Hindlimb muscle (tissue), 1 donor: ENCODE measurements around the gene PTPRM. TPM values are rescaled to one million over a fixed set of nuclear protein-coding genes. Genes with fewer than 3 reads are reported as not detected.

Experiments
- DNase-seq: peaks from one replicate; pipeline ENCODE4 v3.0.0-alpha.2; 2013
- polyA plus RNA-seq: library from polyadenylated mRNA; unstranded; fragments of 120-200 nt; gene quantifications from one replicate; pipeline ENCODE4 v1.2.1, GENCODE V29; 2013; ENCODE audit not compliant: insufficient read length

PTPRM gene
- polyA plus RNA-seq, 1 donor, result 80.2 TPM

DNA sequence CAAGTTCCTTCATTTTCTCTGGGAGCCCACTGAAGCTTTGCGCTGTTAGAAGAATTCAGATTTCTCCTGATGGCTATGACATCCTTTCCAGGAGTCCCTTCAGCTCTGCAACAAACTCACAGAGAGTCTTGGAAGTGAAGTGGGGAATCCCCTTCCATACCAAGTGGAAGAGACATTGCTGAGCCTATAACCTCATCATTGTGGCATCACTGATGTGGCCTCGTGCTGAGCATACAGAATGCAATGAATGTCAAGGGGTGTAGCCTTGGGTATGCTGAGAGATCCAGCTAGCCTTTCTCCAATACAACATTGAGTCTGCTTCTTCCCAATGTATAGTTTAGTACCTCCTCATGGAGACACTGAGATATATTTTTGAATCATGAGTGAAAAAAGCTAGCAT, 731.1 kb downstream of the PTPRM start:
- DNase-seq, result no peak

DNA sequence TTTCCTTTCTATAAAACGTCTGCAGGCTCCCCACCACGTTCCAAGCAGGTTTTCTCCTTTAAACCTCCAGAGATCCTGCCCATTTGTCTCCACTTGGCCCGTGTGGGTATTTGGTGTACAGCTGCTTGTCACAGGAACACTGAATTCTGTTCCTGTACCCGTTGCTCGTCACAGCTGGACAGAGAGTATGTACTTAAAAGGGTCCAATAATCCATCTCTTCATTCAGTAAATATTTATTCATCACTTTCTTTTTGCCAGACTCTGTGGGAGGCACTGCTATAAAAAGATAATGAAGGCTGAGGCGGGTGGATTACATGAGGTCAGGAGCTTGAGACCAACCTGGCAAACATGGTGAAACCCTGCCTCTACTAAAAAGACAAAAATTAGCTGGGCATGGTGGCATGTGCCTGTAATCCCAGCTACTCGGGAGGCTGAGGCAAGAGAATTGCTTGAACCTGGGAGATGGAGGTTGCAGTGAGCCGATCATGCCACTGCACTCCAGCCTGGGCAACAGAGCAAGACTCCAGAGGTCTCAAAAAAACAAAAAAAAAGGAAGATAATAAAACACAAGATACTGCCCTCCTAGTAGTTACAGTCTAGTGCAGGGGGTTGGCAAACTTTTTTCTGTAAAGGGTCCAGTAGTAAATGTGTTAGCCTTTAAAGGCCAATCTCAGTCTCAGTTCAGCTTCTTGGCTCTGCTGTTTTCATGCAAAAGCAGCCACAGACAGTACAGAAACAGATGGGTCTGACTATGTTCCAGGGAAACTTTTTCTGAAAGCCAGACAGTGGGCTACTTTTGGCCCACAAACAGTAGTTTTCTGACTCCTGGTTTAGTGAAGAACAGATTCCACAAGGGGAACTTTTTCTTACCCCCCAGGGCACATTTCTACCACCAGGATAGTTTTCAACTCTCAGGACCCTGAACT, 732.2 kb downstream of the PTPRM start:
- DNase-seq, result no peak

GRCh38 chr18:8300751-8301410, 733.8 kb downstream of the PTPRM start:
- DNase-seq, result no peak

- no peak for DNase-seq
These were observed 734.5 kb downstream of the PTPRM start for GRCh38 chr18:8301427-8302172.

GRCh38 chr18:8303151-8303755, 736.1 kb downstream of the PTPRM start:
- DNase-seq, result no peak

DNA sequence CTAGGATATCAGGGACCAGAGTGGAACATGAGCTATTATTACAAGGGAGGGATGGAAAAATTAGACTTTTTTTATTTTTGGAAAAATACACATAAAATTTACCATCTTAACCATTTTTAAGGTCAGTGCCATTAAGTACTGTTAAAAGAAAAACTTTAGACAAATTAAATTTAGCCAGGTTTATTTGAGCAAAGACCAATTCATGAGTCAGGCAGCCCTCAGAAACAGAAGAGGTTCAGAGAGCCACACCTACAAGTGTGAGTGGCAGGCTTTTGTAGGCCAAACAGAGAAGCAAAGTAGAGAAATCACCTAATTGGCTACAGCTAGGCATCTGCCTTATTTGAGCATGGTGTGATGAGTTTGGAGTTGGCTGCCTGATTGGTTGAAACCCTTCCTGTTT, 740.8 kb downstream of the PTPRM start:
- DNase-seq, result no peak

DNA sequence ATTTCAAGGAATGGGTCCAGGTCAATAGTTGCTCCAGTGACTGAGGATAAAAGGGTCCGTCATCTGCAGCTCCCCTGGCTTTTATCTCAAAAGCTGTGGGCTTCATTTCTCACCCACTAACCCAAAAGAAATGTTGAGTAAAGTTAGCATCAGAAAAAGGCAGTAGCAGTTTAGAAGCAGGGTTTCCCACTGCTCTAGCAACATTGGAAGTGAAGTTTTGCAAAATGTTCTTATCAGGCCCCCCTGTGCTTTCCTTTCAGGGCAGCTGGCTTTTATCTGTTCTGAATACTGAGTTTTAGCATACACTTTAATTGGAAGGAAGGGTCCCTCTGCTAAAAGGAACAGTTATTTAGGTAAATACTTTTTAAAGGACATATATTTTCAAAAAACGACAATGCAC, 745.9 kb downstream of the PTPRM start:
- DNase-seq, result no peak

- DNase-seq, result no peak
These were observed 747.0 kb downstream of the PTPRM start for GRCh38 chr18:8314124-8314523.

GRCh38 chr18:8319798-8320489, 752.8 kb downstream of the PTPRM start:
- DNase-seq, result no peak

DNA sequence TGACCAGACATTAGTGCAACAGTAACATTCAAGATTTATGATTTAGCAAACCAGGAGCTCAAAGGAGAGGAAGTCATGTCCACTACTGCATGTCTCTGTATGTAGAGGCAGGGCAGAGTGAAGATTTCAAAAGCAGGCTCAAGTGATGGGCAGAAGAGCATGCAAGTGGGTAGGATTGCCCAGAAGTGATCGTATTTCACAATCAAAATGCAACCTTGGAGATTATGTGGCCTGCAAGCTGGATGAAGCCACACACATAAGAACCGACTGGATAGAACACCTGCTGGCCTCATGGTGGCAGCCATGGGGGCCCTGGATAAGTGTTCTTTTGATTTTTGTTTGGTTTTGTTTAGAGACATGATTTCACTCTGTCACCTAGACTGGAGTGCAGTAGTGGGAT, 755.4 kb downstream of the PTPRM start:
- no peak for DNase-seq

DNA sequence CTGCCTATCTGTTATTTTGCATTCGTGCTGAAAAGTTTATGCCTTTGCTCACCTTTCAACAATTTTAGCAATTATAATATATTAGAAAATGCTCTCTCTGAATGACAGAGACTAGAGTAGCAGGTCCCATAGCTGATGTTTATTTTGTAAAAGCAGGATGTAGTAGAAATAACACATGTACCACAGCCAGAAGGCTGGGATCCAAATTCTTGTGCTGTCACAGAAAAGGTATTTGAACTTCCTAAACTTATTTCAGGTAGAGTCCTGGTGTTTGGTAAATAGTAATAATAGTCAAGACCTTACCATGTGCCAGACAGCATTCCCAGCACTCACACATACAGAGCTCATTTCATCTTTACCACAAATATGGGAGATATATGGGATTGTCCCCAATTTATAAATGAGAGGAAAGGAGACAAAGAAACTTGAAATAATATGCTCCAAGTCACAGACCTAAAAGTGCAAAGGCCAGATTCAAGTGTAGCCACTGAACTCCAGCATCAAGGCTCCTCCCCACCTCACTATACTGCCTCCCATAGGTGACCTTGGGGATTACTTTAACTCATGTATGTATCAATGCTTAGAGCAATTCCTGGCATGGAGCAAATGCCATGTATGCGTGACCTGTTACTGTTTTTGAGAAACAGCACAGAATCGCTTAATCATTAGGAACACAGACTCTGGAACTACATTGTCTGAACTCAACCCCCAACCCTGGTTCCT, 757.4 kb downstream of the PTPRM start:
- no peak for DNase-seq

DNA sequence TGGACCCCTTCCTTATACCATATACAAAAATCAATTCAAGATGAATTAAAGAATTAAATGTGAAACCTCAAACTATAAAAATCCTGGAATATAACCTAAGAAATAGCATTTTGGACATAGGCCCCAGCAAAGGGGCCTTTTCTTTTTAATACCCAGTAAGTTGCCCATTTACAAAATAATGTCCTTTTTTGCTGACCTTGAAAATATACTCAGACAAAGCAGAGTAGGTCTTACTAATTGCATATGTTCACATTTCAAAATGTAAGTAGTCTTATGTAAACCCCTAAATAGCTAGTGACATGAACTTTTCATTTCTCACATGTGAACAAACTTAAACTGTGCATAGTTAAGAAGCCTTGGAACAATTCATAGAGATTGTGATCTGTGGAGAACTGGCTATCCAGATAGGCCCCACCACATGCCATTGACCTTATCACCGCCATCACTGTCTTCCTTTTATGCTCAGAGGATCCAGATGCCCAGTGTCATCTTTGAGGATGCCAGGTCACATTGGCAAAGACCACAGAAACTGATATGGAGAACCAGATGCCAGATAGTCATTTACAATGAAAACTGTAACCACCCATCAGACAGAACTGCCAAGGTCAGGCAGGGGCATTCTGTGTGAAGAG, 759.8 kb downstream of the PTPRM start:
- no peak for DNase-seq

GRCh38 chr18:8328126-8328525, 761.0 kb downstream of the PTPRM start:
- no peak for DNase-seq

DNA sequence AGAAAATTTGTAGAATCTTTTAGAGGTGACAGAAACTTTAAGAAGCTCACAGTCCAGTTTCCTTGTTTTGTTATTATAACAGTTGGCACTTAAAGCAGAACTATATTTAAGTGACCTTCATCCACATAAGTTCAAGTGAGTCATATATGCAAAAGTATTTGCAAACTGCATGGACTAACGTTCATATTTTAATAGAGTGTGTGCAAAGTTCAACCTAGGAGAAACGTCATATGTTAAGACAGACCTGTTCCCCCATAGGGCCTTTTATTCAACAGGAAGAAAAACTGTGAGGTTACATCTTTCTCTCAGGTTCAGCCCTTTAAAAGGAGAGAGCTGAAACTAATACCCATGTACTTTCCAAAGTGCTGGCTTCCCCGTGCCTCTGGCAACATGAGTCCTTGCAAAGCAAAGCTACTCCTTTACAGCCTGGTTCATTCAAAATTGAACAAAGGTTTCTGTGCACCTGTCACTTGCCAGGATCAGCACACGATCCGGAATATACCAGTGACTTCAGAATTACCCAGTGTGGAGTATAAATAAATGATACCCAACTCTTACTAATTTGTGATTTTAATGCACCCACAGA, 762.2 kb downstream of the PTPRM start:
- DNase-seq, result no peak

DNA sequence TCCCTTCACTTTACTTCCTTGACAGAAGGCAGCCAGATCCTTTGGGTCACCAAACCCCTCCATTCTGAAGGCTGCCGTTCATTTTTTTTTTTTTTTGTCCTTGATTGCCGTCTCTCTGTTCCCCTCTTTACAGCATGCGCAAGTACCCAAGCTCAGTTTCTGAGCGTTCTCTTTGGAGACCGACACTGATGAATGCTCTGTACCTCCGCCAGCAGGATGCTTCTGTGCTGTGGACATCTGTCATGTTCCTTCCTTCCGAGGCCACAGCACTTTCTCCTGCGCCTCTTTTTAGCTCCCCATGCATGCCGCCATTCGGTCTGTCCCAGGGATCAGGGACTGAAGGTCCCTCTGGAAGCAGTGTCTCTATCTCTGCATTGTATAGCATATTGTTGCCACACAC, 763.5 kb downstream of the PTPRM start:
- no peak for DNase-seq

GRCh38 chr18:8332286-8332685, 765.2 kb downstream of the PTPRM start:
- no peak for DNase-seq

- DNase-seq, result no peak
These were observed 766.8 kb downstream of the PTPRM start for GRCh38 chr18:8333961-8334360.

DNA sequence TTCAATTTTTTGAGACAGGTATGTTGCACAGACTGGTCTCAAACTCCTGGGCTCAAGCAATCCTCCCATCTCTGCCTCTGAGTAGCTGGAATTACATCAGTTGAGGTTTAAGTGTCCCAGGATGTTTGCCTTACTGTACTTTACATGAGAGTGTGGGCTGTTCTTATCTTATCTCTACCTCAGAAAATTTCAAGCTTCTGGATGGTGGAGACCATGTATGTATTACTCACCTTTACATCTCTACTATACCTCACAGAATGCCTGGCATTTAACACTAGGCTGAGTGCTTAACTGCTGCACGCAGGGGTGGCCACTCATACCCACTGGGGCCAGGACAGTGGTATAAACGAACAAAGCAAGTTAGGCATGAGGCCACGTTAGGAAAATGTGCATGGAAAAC, 770.1 kb downstream of the PTPRM start:
- no peak for DNase-seq

GRCh38 chr18:8339210-8339609, 772.1 kb downstream of the PTPRM start:
- no peak for DNase-seq

- DNase-seq, result no peak
These were observed 772.8 kb downstream of the PTPRM start for GRCh38 chr18:8339952-8340351.
